ENCODE data around the gene SPOCK1. TPM values are rescaled to one million over a fixed set of nuclear protein-coding genes. Genes with fewer than 3 reads are reported as not detected.

Gene SPOCK1
- total RNA-seq, 1 experiment from 2014 or later = 9.8 TPM

- CTCF ChIA-PET = no interaction called here
- H3K4me3 ChIP-seq (ENCODE audit: low read length) = no peak overlapping the region
- no peak overlapping the region for H2AFZ ChIP-seq (ENCODE audit: low read length)
- no peaks in the 10 kb centered on the region for H3K27me3 ChIP-seq (ENCODE audit: low read length)
- BruUV-seq (replicated peaks) = no TSS peak
- TF ChIP-seq CTCF (conservative IDR thresholded peaks at IDR 0.05; ENCODE audit: low read depth, low read length) (no peak), EZH2 (IDR thresholded peaks at IDR 0.05; ENCODE audit: low read length, unreplicated experiment) (no peak), EZH2phosphoT487 (IDR thresholded peaks at IDR 0.05; ENCODE audit: borderline replicate concordance, low read length) (no peak)
- no peak overlapping the region for H3K9ac ChIP-seq (ENCODE audit: low read length)
- POLR2A ChIA-PET (ENCODE audit: unreplicated experiment) = no interaction called here
- peaks cover 11% of the 10 kb centered on the region for H3K4me1 ChIP-seq (ENCODE audit: insufficient read depth, low read length)
- no peaks in the 10 kb centered on the region for H3K9me3 ChIP-seq (ENCODE audit: low read length)
- no peak overlapping the region for H3K4me2 ChIP-seq (ENCODE audit: low read length)
- H4K20me1 ChIP-seq (ENCODE audit: low read length) = no peaks in the 10 kb centered on the region
- no peak overlapping the region for H3K27ac ChIP-seq (ENCODE audit: low read length)
- no peaks in the 10 kb centered on the region for H3K9me2 ChIP-seq (replicated peaks; ENCODE audit: low read length)
- DNase-seq = no peak
- no peaks in the 10 kb centered on the region for H3K79me2 ChIP-seq (ENCODE audit: low read length)
- ATAC-seq = no peak
- H3F3A ChIP-seq (ENCODE audit: low read length, unreplicated experiment) = no peaks in the 10 kb centered on the region
- H3K36me3 ChIP-seq (ENCODE audit: low read depth, low read length) = no peaks in the 10 kb centered on the region
- intact Hi-C loops (cut with micrococcal nuclease) = no loop called here
Observed at GRCh38 chr5:136927571-136927970, 571.6 kb downstream of the SPOCK1 start.

DNA sequence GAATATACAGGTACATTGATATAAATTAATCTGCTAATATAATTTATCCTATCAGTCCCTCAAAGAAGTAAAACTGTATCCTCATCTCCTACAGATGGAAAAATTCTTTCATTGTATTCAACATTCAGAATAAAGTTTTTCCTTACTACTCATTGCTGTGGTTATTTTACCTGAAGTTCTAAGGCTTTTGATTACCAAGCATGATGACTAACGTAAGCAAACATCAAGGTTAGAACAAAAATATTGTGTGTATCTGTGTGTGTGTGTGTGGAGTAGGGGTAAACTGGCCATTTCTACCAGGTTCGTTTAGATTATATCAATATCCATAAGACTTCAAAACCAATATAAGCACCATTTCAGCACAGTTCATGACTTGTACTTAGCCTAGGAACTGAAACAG, 573.1 kb downstream of the SPOCK1 start:
- H3F3A ChIP-seq (ENCODE audit: low read length, unreplicated experiment) = no peaks in the 10 kb centered on the region
- TF ChIP-seq CTCF (conservative IDR thresholded peaks at IDR 0.05; ENCODE audit: low read depth, low read length) (no peak), EZH2phosphoT487 (IDR thresholded peaks at IDR 0.05; ENCODE audit: borderline replicate concordance, low read length) (no peak), EZH2 (IDR thresholded peaks at IDR 0.05; ENCODE audit: low read length, unreplicated experiment) (no peak)
- H3K4me2 ChIP-seq (ENCODE audit: low read length) = peak overlapping the region; percentile 16; the same call in 1 of the 2 replicates
- H3K9ac ChIP-seq (ENCODE audit: low read length) = no peak overlapping the region
- no peaks in the 10 kb centered on the region for H3K36me3 ChIP-seq (ENCODE audit: low read depth, low read length)
- peak; percentile 54 for DNase-seq
- no peaks in the 10 kb centered on the region for H3K9me3 ChIP-seq (ENCODE audit: low read length)
- H3K4me3 ChIP-seq (ENCODE audit: low read length) = no peak overlapping the region
- CTCF ChIA-PET = no interaction called here
- POLR2A ChIA-PET (ENCODE audit: unreplicated experiment) = no interaction called here
- no peaks in the 10 kb centered on the region for H4K20me1 ChIP-seq (ENCODE audit: low read length)
- no peaks in the 10 kb centered on the region for H3K79me2 ChIP-seq (ENCODE audit: low read length)
- H3K9me2 ChIP-seq (replicated peaks; ENCODE audit: low read length) = no peaks in the 10 kb centered on the region
- BruUV-seq (replicated peaks) = no TSS peak
- H3K27me3 ChIP-seq (ENCODE audit: low read length) = no peaks in the 10 kb centered on the region
- peak; percentile 64 for ATAC-seq
- H3K4me1 ChIP-seq (ENCODE audit: insufficient read depth, low read length) = peaks cover 11% of the 10 kb centered on the region
- H2AFZ ChIP-seq (ENCODE audit: low read length) = no peak overlapping the region
- intact Hi-C loops (cut with micrococcal nuclease) = no loop called here
- no peak overlapping the region for H3K27ac ChIP-seq (ENCODE audit: low read length)

Other genes with a start within 250 kb of the SPOCK1 start
- 2.9 and 4.0 TPM in 2 replicates for gene KLHL3, start 236.8 kb upstream of the SPOCK1 start, total RNA-seq (2014; rRNA removed)